ENCODE data around the gene COMMD1. TPM values are rescaled to one million over a fixed set of nuclear protein-coding genes. Genes with fewer than 3 reads are reported as not detected.

The COMMD1 gene
- total RNA-seq, 6 donors from 2014 or later: 27.0 to 59.7 (median 35.6) TPM

DNA sequence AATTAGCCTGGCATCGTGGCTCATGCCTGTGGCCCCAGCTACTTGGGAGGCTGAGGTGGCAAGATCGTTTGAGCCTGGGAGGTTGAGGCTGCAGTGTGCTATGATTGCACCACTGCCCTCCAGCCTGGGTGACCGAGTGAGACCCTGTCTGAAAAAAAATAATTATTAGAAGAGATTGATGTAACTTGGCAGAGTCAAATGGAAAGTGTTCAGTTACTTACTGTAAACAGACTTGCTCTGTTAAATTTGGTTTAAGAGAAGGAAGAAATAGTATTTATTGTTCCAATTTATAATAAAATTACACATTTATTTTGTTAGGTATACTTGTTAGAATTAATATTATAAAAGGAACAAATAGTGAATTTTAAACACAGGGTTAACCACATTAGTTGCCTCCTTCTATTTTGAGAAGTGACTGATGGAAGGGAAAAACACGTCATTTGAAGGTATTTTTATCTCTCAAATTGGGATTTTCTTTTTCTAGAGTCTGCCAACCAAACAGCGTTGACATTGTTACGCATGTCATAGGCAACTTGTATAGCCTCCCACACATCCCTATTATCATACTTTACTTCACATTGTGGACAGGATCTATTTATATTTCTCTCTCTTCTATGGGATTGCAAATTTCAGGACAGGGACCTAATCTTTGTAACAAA lies 171.6 kb downstream of the COMMD1 start:
- 75 to 81% methylated on average over 6 of the region's 6 CpGs for WGBS, 2 donors
- TF ChIP-seq POLR2AphosphoS5 (IDR thresholded peaks at IDR 0.05): no peak
- TF ChIP-seq CTCF (IDR thresholded peaks at IDR 0.05): no peak
- TF ChIP-seq EP300 (IDR thresholded peaks at IDR 0.05): no peak
- no peak for TF ChIP-seq POLR2A (IDR thresholded peaks at IDR 0.05)

DNA sequence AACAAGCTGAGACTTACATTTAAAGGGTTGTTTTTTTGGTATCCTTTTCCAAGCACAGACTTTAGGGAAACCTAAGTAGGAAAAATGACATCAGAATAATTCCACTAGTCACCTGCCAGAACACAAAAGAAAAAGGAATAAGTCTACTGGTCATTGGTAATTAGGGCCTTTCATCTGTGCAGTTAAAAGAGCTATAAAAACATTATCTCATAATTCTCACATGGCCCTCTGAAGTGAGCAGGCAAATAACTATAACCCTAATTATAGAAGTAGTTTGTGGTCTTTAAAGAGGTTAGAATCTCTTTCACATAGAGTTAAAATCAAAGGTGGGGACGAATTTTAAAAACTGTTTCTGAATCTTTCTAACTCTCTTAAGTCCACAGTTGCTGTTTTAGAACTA lies 179.3 kb downstream of the COMMD1 start:
- Histone ChIP-seq H3K27me3 (no peaks in the 10 kb centered on the region), H3K9me3 (no peaks in the 10 kb centered on the region), H3K4me1 (no peaks in the 10 kb centered on the region), H3K27ac (no peak overlapping the region), H3K36me3 (no peaks in the 10 kb centered on the region), H3K4me3 (no peak overlapping the region)
- WGBS, 2 donors: 74 to 86% methylated on average over 1 of the region's 1 CpG
- TF ChIP-seq CTCF (IDR thresholded peaks at IDR 0.05) (no peak), POLR2A (IDR thresholded peaks at IDR 0.05) (no peak), EP300 (IDR thresholded peaks at IDR 0.05) (no peak), POLR2AphosphoS5 (IDR thresholded peaks at IDR 0.05) (no peak)
- DNase-seq (no peak), ATAC-seq (ENCODE audit: low FRiP score in 2 of 2) (no peak)

More for the DNA sequence above, 171.6 kb downstream of the COMMD1 start:
- H3K27me3 ChIP-seq: no peaks in the 10 kb centered on the region
- peaks cover 0 to 4% (median 0%) of the 10 kb centered on the region in 4 donors for H3K36me3 ChIP-seq
- DNase-seq: no peak
- peaks cover 0 to 6% (median 6%) of the 10 kb centered on the region in 4 donors for H3K9me3 ChIP-seq
- H3K4me1 ChIP-seq: no peaks in the 10 kb centered on the region
- no peak overlapping the region for H3K4me3 ChIP-seq
- ATAC-seq (ENCODE audit: low FRiP score in 2 of 2): no peak
- H3K27ac ChIP-seq: no peak overlapping the region

- WGBS, 2 donors: 63 to 86% methylated on average over 3 of the region's 3 CpGs
- ATAC-seq (ENCODE audit: low FRiP score in 2 of 2): peak in 1 of 2 donors; percentile 63
- TF ChIP-seq POLR2AphosphoS5 (IDR thresholded peaks at IDR 0.05) (no peak), EP300 (IDR thresholded peaks at IDR 0.05) (no peak), POLR2A (IDR thresholded peaks at IDR 0.05) (no peak), CTCF (IDR thresholded peaks at IDR 0.05) (no peak)
Observed at GRCh38 chr2:62089658-62090057, 184.2 kb downstream of the COMMD1 start.

GRCh38 chr2:62091471-62091870 lies 186.0 kb downstream of the COMMD1 start:
- DNase-seq (no peak), ATAC-seq (ENCODE audit: low FRiP score in 2 of 2) (no peak)
- H3K4me1 ChIP-seq: no peaks in the 10 kb centered on the region
- H3K27me3 ChIP-seq: no peaks in the 10 kb centered on the region
- no peak for TF ChIP-seq CTCF (IDR thresholded peaks at IDR 0.05)
- TF ChIP-seq POLR2AphosphoS5 (IDR thresholded peaks at IDR 0.05): no peak
- no peak for TF ChIP-seq EP300 (IDR thresholded peaks at IDR 0.05)
- TF ChIP-seq POLR2A (IDR thresholded peaks at IDR 0.05): no peak
- no peak overlapping the region for H3K4me3 ChIP-seq
- no peak overlapping the region for H3K27ac ChIP-seq
- H3K9me3 ChIP-seq: no peaks in the 10 kb centered on the region
- WGBS, 2 donors: 90 to 93% methylated on average over 2 of the region's 2 CpGs
- H3K36me3 ChIP-seq: no peaks in the 10 kb centered on the region

More at GRCh38 chr2:62089658-62090057, 184.2 kb downstream of the COMMD1 start:
- H3K27ac ChIP-seq: no peak overlapping the region
- no peaks in the 10 kb centered on the region for H3K27me3 ChIP-seq
- no peaks in the 10 kb centered on the region for H3K4me1 ChIP-seq
- no peaks in the 10 kb centered on the region for H3K36me3 ChIP-seq
- DNase-seq: no peak
- no peak overlapping the region for H3K4me3 ChIP-seq
- no peaks in the 10 kb centered on the region for H3K9me3 ChIP-seq

DNA sequence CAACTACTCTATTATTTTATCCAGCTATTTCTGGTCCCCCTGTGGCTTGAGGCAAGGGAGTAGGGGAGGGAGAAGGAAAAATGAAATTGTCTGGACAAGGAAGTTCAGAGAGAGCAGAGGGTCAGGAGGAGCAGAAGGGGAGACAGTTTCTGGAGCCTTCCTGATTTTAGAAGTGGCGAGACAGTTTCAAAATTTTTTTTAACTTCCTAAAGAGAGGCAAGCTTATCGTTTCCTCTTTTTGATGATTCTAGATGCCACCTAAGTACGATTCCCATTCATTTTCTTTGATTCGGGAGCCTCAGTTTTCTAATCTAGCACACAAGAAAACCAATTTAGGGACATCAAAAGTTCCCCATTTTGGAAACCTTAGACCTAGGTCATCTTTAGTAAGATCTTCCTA lies 193.6 kb downstream of the COMMD1 start:
- 69 to 75% methylated on average over 4 of the region's 4 CpGs for WGBS, 2 donors

More for the DNA sequence above, 193.6 kb downstream of the COMMD1 start:
- Histone ChIP-seq H3K27me3 (no peaks in the 10 kb centered on the region), H3K36me3 (no peaks in the 10 kb centered on the region), H3K27ac (no peak overlapping the region), H3K4me1 (peaks cover 0 to 9% (median 0%) of the 10 kb centered on the region in 4 donors), H3K9me3 (no peaks in the 10 kb centered on the region), H3K4me3 (no peak overlapping the region)
- TF ChIP-seq POLR2A (IDR thresholded peaks at IDR 0.05) (no peak), EP300 (IDR thresholded peaks at IDR 0.05) (no peak), POLR2AphosphoS5 (IDR thresholded peaks at IDR 0.05) (no peak), CTCF (IDR thresholded peaks at IDR 0.05) (no peak)
- ATAC-seq (ENCODE audit: low FRiP score in 2 of 2): peak in 1 of 2 donors; percentile 40
- no peak for DNase-seq
